HG03135 (cell line): Measurements from ENCODE around the gene PDLIM4.

Source experiments
- ATAC-seq: cut with Tn5 transposase; IDR thresholded peaks from one replicate; pipeline ENCODE4 v1.9.1; 2021; ENCODE audit warnings: mild to moderate bottlenecking, moderate library complexity; ENCODE audit not compliant: unreplicated experiment

The PDLIM4 gene

GRCh38 chr5:132266031-132266835 is 8.7 kb downstream of the PDLIM4 start:
- ATAC-seq = no peak

- no peak for ATAC-seq
Observed at GRCh38 chr5:132266836-132267160, 9.3 kb downstream of the PDLIM4 start.

GRCh38 chr5:132267166-132267739 is 9.8 kb downstream of the PDLIM4 start:
- no peak for ATAC-seq

- ATAC-seq = no peak
Observed at GRCh38 chr5:132267931-132268768, 10.7 kb downstream of the PDLIM4 start.

- ATAC-seq = no peak
Observed at GRCh38 chr5:132268769-132269551, 11.5 kb downstream of the PDLIM4 start.

- ATAC-seq = no peak
Observed at GRCh38 chr5:132269635-132270334, 12.3 kb downstream of the PDLIM4 start.

GRCh38 chr5:132270335-132270665 is 12.8 kb downstream of the PDLIM4 start:
- no peak for ATAC-seq

GRCh38 chr5:132270706-132271105 is 13.2 kb downstream of the PDLIM4 start:
- ATAC-seq = no peak

- ATAC-seq = no peak
Observed at GRCh38 chr5:132271251-132272246, 14.1 kb downstream of the PDLIM4 start.

- no peak for ATAC-seq
Observed at GRCh38 chr5:132272311-132273210, 15.1 kb downstream of the PDLIM4 start.

- ATAC-seq = no peak
Observed at GRCh38 chr5:132273631-132274030, 16.1 kb downstream of the PDLIM4 start.

GRCh38 chr5:132274050-132274792 is 16.7 kb downstream of the PDLIM4 start:
- no peak for ATAC-seq

- no peak for ATAC-seq
Observed at GRCh38 chr5:132275367-132276220, 18.1 kb downstream of the PDLIM4 start.

GRCh38 chr5:132277256-132277655 is 19.8 kb downstream of the PDLIM4 start:
- ATAC-seq = no peak

- ATAC-seq = no peak
Observed at GRCh38 chr5:132277971-132278853, 20.7 kb downstream of the PDLIM4 start.

- no peak for ATAC-seq
Observed at GRCh38 chr5:132279801-132280200, 22.3 kb downstream of the PDLIM4 start.
